ENCODE data around the gene PACRG. TPM values are rescaled to one million over a fixed set of nuclear protein-coding genes. Genes with fewer than 3 reads are reported as not detected.

PACRG gene
- total and polyA plus RNA-seq, 4 donors = 0.47 to 3.8 (median 2.4) TPM

- H3K27ac ChIP-seq (ENCODE audit: low read depth in 1 of 2, low read length in 2 of 2) = no peak overlapping the region
- WGBS = 41% methylated on average over 2 of the region's 2 CpGs
- H3K9me3 ChIP-seq (ENCODE audit: control insufficient read depth in 4 of 4, low read length in 3 of 4) = no peaks in the 10 kb centered on the region
- no peak for TF ChIP-seq EGR1 (IDR thresholded peaks at IDR 0.05; ENCODE audit: low read depth in 2 of 2)
- peak; percentile 75 for TF ChIP-seq SP1 (IDR thresholded peaks at IDR 0.05)
- TF ChIP-seq HNF4A (conservative IDR thresholded peaks at IDR 0.05) = peak; percentile 81 to 89
- peak; percentile 31 for TF ChIP-seq FOXA2 (IDR thresholded peaks at IDR 0.05)
- TF ChIP-seq RAD21 (IDR thresholded peaks at IDR 0.05) = peak; percentile 32 to 53
- no peak for TF ChIP-seq ZBTB33 (IDR thresholded peaks at IDR 0.05)
- TF ChIP-seq YY1 (IDR thresholded peaks at IDR 0.05) = no peak
- peak in 1 of 2 donors; percentile 53 for TF ChIP-seq JUND (IDR thresholded peaks at IDR 0.05)
- TF ChIP-seq HNF4G (IDR thresholded peaks at IDR 0.05) = peak; percentile 78
- no peak for TF ChIP-seq FOXA1 (IDR thresholded peaks at IDR 0.05)
- no peak for TF ChIP-seq GABPA (IDR thresholded peaks at IDR 0.05 in 1 of 2, conservative IDR thresholded peaks at IDR 0.05 in 1 of 2)
- no peak for TF ChIP-seq REST (IDR thresholded peaks at IDR 0.05)
- no peak for TF ChIP-seq CTCF (IDR thresholded peaks at IDR 0.05; ENCODE audit: low read depth, low read length, missing input control)
- no peak for TF ChIP-seq NR2F2 (IDR thresholded peaks at IDR 0.05)
- TF ChIP-seq MAX (IDR thresholded peaks at IDR 0.05) = no peak
- peak; percentile 58 to 62 for TF ChIP-seq RXRA (IDR thresholded peaks at IDR 0.05)
- TF ChIP-seq ATF3 (IDR thresholded peaks at IDR 0.05) = no peak
- no peak for TF ChIP-seq TAF1 (conservative IDR thresholded peaks at IDR 0.05)
- DNase-seq (ENCODE audit: low spot score) = no peak
- H3K4me1 ChIP-seq (ENCODE audit: control insufficient read depth in 4 of 4, insufficient read depth in 4 of 4, low read length in 3 of 4) = peaks cover 7 to 40% (median 30%) of the 10 kb centered on the region in 4 donors
- H3K4me3 ChIP-seq (ENCODE audit: low read depth in 1 of 3, low read length in 3 of 3) = no peak overlapping the region
- no peaks in the 10 kb centered on the region for H3K27me3 ChIP-seq (ENCODE audit: control insufficient read depth in 4 of 4, insufficient read depth in 4 of 4, low read length in 3 of 4)
- H3K9ac ChIP-seq (ENCODE audit: low read depth in 1 of 2, low read length in 2 of 2) = no peak overlapping the region
- H3K36me3 ChIP-seq (ENCODE audit: control insufficient read depth in 4 of 4, insufficient read depth in 3 of 4, low read depth in 1 of 4, low read length in 3 of 4) = no peaks in the 10 kb centered on the region
Measured at GRCh38 chr6:163320804-163321203, 593.0 kb downstream of the PACRG start.
